Fibroblast of the aortic adventitia (primary cell): ENCODE data around the gene XRN1. TPM values are rescaled to one million over a fixed set of nuclear protein-coding genes. Genes with fewer than 3 reads are reported as not detected.
"Not testable (repeated sequence)": the region's sequence is repeated elsewhere in the genome, so short reads cannot be mapped to it uniquely, and the experiment has no call there.

Source experiments
- DNase-seq: peaks from one replicate; pipeline ENCODE4 v3.0.0-alpha.2; 2010; ENCODE audit warnings: low read depth
- H3K4me3 ChIP-seq: 2 replicates; pipeline ENCODE4 v1.5.1; 2011; ENCODE audit warnings: low read depth, mild to moderate bottlenecking, control low read depth, low read length, moderate library complexity
- CTCF ChIP-seq: IDR thresholded peaks from 2 replicates; pipeline ENCODE4 v1.5.1; 2011; ENCODE audit warnings: mild to moderate bottlenecking, low read length, control low read depth, inconsistent platforms; ENCODE audit not compliant: insufficient read depth
- total RNA-seq: library from RNA; depleted of rRNA; stranded (reverse); fragments of >200 nt; gene quantifications from 2 replicates; pipeline ENCODE4 v1.2.3, GENCODE V29; 2012; ENCODE audit warnings: low replicate concordance

XRN1 gene
- total RNA-seq, 1 donor = 46.9 TPM

GRCh38 chr3:142450881-142451280 lies 3.0 kb upstream of the XRN1 start:
- no peak for TF ChIP-seq CTCF
- no peak for DNase-seq
- H3K4me3 ChIP-seq = no peak overlapping the region

GRCh38 chr3:142450189-142450588 lies 2.4 kb upstream of the XRN1 start:
- no peak for TF ChIP-seq CTCF
- DNase-seq = peak; percentile 8

GRCh38 chr3:142447301-142447851 lies 461 bp downstream of the XRN1 start:
- peak overlapping the region; percentile 99 for H3K4me3 ChIP-seq
- peak; percentile 61 for DNase-seq
- TF ChIP-seq CTCF = no peak

More at GRCh38 chr3:142450189-142450588, 2.4 kb upstream of the XRN1 start:
- no peak overlapping the region for H3K4me3 ChIP-seq

GRCh38 chr3:142445816-142446254 lies 2.0 kb downstream of the XRN1 start:
- TF ChIP-seq CTCF = no peak
- DNase-seq = peak; percentile 43
- peak overlapping the region; percentile 52 for H3K4me3 ChIP-seq

GRCh38 chr3:142444343-142444742 lies 3.5 kb downstream of the XRN1 start:
- no peak for DNase-seq
- TF ChIP-seq CTCF = no peak
- no peak overlapping the region for H3K4me3 ChIP-seq

- DNase-seq, H3K4me3 ChIP-seq: not testable (repeated sequence)
These were observed 4.8 kb downstream of the XRN1 start for GRCh38 chr3:142443060-142443459.

- not testable (repeated sequence) for DNase-seq, H3K4me3 ChIP-seq
These were observed 8.2 kb downstream of the XRN1 start for GRCh38 chr3:142439499-142440220.

GRCh38 chr3:142438096-142438495 lies 9.7 kb downstream of the XRN1 start:
- not testable (repeated sequence) for H3K4me3 ChIP-seq, DNase-seq
